Measurements from ENCODE around the gene NFE2L2. TPM values are rescaled to one million over a fixed set of nuclear protein-coding genes. Genes with fewer than 3 reads are reported as not detected.

The NFE2L2 gene
- total RNA-seq, 5 donors from 2014 or later (not counting 1 experiment from before 2014, with no cell fraction given) = 54.3 to 77.0 (median 73.8) TPM

DNA sequence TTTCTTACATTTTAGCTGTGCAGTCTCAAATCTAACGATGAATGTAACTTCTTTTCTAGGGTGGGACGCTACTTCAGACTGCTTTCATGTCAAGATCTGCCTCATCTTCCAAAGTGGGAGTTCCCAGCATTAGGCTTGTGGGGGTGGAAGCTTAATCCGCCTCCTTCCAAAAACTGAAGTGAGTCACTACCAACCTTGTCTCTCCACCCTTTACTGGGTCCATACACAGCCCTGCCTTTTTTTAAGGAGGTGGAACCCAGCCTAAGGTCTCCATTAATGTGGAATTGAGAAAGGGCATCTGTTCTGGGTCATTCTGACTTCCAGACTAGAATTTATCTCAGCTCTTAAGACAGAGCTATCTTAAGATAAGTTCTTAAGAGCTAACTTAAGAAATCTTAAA is 42.0 kb upstream of the NFE2L2 start:
- ATAC-seq (replicated peaks in 1 of 4) (no peak), DNase-seq (no peak)
- Mint-ChIP-seq H3K9me3 (no peaks in the 10 kb centered on the region), H3K27ac (peak overlapping the region in 1 of 2 donors; percentile 83), H3K36me3 (peaks cover 10% of the 10 kb centered on the region), H3K4me1 (peaks cover 26 to 46% (median 28%) of the 10 kb centered on the region in 3 donors), H3K27me3 (no peaks in the 10 kb centered on the region), H3K4me3 (no peak overlapping the region)
- Histone ChIP-seq H3K4me1 (ENCODE audit: control insufficient read depth in 1 of 2, extremely low read depth in 1 of 2, insufficient read depth in 2 of 2, low read length in 2 of 2) (peaks cover 10 to 22% of the 10 kb centered on the region in 2 experiments), H3K27me3 (replicated peaks in 1 of 2; ENCODE audit: control insufficient read depth in 2 of 2, extremely low read depth in 1 of 2, insufficient read depth in 2 of 2, low read length in 1 of 2) (no peaks in the 10 kb centered on the region), H3K4me3 (ENCODE audit: control insufficient read depth in 1 of 2, extremely low read depth in 1 of 2, low read length in 1 of 2) (no peak overlapping the region), H3K27ac (ENCODE audit: low read length) (no peak overlapping the region), H3K36me3 (ENCODE audit: control insufficient read depth in 2 of 2, extremely low read depth in 1 of 2, insufficient read depth in 1 of 2, low read length in 1 of 2) (no peaks in the 10 kb centered on the region), H3K9me3 (no peaks in the 10 kb centered on the region)
- ChIA-PET CTCF (interaction anchor here in 1 of 2 donors (0.6 to 1.0 kb wide), 2 partner anchors 131 to 140 kb away, joined by 3 to 4 read pairs; no protein-coding TSS in a partner anchor), POLR2A (interaction anchor here (0.6 to 1.2 kb wide), 3 partner anchors 10 to 1139 kb away, joined by 3 to 4 read pairs (median 3); no protein-coding TSS in a partner anchor)
- WGBS (ENCODE audit: insufficient coverage) = no CpG with 5 or more reads among the region's 3 CpGs

GRCh38 chr2:177303939-177304338 is 39.4 kb upstream of the NFE2L2 start:
- CTCF ChIA-PET = interaction anchor here in 1 of 2 donors (1.5 to 1.9 kb wide), 2 partner anchors 64 to 139 kb away, joined by 3 to 7 read pairs; no protein-coding TSS in a partner anchor
- no peak overlapping the region for H3K4me3 Mint-ChIP-seq
- no peak overlapping the region for H3K4me3 ChIP-seq (ENCODE audit: control insufficient read depth in 1 of 2, extremely low read depth in 1 of 2, low read length in 1 of 2)
- no peaks in the 10 kb centered on the region for H3K9me3 Mint-ChIP-seq
- H3K27ac ChIP-seq (ENCODE audit: low read length) = no peak overlapping the region
- ATAC-seq (replicated peaks in 1 of 4) = no peak
- no peaks in the 10 kb centered on the region for H3K36me3 ChIP-seq (ENCODE audit: control insufficient read depth in 2 of 2, extremely low read depth in 1 of 2, insufficient read depth in 1 of 2, low read length in 1 of 2)
- POLR2A ChIA-PET = no interaction called here
- no peak overlapping the region for H3K27ac Mint-ChIP-seq
- no peaks in the 10 kb centered on the region for H3K9me3 ChIP-seq
- DNase-seq = no peak
- peaks cover 10% of the 10 kb centered on the region for H3K36me3 Mint-ChIP-seq
- H3K27me3 Mint-ChIP-seq = no peaks in the 10 kb centered on the region
- H3K4me1 Mint-ChIP-seq = peaks cover 4 to 21% (median 9%) of the 10 kb centered on the region in 3 donors
- H3K27me3 ChIP-seq (replicated peaks in 1 of 2; ENCODE audit: control insufficient read depth in 2 of 2, extremely low read depth in 1 of 2, insufficient read depth in 2 of 2, low read length in 1 of 2) = no peaks in the 10 kb centered on the region
- peaks cover 0 to 2% of the 10 kb centered on the region in 2 experiments for H3K4me1 ChIP-seq (ENCODE audit: control insufficient read depth in 1 of 2, extremely low read depth in 1 of 2, insufficient read depth in 2 of 2, low read length in 2 of 2)

DNA sequence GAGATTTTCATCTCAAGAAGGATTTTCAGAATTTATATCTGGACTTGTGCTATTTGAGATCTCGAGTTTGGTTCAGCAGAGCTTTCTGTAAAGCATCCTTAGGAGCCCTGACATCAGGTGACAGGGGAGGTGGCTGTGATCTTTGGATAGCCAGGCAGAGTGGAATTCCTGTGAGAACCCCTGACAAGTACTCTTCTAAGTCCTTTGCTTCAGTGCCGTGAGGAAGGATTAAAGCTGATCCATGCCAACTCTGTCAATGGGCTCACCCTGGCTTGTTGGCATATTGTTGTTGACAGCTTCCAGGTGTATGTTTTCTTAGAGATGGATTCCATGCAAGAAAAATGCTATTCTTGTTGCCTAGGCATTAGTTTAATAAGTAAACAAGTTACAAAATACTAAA is 38.0 kb upstream of the NFE2L2 start:
- ChIA-PET POLR2A (interaction anchor here in 1 of 2 donors (0.7 kb wide), 1 partner anchor 29 kb away, joined by 3 read pairs; no protein-coding TSS in a partner anchor), CTCF (interaction anchor here in 1 of 2 donors (0.9 kb wide), 1 partner anchor 138 kb away, joined by 4 read pairs; no protein-coding TSS in a partner anchor)
- H3K9me3 ChIP-seq = no peaks in the 10 kb centered on the region
- H3K27ac ChIP-seq (ENCODE audit: low read length) = no peak overlapping the region
- Mint-ChIP-seq H3K4me1 (peaks cover 0 to 9% (median 1%) of the 10 kb centered on the region in 3 donors), H3K27ac (no peak overlapping the region), H3K36me3 (peaks cover 10% of the 10 kb centered on the region), H3K9me3 (no peaks in the 10 kb centered on the region), H3K27me3 (no peaks in the 10 kb centered on the region), H3K4me3 (no peak overlapping the region)
- ATAC-seq (replicated peaks in 1 of 4) (no peak), DNase-seq (no peak)
- no peaks in the 10 kb centered on the region for H3K4me1 ChIP-seq (ENCODE audit: control insufficient read depth in 1 of 2, extremely low read depth in 1 of 2, insufficient read depth in 2 of 2, low read length in 2 of 2)
- no peak overlapping the region for H3K4me3 ChIP-seq (ENCODE audit: control insufficient read depth in 1 of 2, extremely low read depth in 1 of 2, low read length in 1 of 2)
- 50% methylated on average over 2 of the region's 2 CpGs for WGBS (ENCODE audit: insufficient coverage)
- H3K27me3 ChIP-seq (replicated peaks in 1 of 2; ENCODE audit: control insufficient read depth in 2 of 2, extremely low read depth in 1 of 2, insufficient read depth in 2 of 2, low read length in 1 of 2) = no peaks in the 10 kb centered on the region
- H3K36me3 ChIP-seq (ENCODE audit: control insufficient read depth in 2 of 2, extremely low read depth in 1 of 2, insufficient read depth in 1 of 2, low read length in 1 of 2) = no peaks in the 10 kb centered on the region

DNA sequence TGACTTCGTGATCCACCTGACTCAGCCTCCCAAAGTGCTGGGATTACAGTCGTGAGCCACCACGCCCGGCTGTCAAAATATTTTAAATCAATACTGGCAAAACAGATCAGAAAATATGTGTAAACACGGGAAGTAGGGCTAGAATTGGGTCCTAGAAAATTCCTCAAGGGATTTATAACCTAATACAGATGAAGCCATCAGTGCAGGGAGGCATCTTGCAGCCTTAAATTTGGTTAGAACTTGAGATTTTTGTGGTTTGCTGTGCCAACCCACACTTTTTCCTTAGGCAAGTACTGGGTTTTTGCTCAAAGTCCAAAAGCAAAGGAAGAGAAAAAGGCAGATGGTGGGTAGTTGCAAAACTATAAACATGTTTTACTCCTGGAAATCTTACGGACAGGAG is 33.7 kb upstream of the NFE2L2 start:
- Mint-ChIP-seq H3K9me3 (no peaks in the 10 kb centered on the region), H3K4me1 (peaks cover 5 to 9% (median 8%) of the 10 kb centered on the region in 3 donors)
- CTCF ChIA-PET = interaction anchor here in 1 of 2 donors (0.6 to 1.2 kb wide), 2 partner anchors 133 to 149 kb away, joined by 4 read pairs; no protein-coding TSS in a partner anchor

DNA sequence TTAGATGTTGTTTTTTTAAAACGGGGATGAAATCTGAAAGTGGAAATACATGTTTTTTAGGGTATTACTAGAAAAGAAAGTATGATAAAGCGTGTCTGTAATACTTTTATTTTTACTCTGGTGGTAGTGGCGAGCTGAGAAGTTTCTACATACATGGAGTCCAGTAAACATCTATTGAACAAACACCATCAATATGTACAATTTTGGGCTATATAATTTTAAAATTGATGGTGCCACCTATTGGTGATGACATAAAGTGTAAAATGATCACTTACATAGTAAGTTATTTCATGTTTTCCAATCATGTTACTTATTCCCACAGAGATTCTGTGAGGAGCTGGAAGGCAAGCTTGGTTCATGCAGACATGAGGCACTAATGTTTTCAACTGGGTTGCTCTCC is 31.5 kb upstream of the NFE2L2 start:
- H3K27me3 Mint-ChIP-seq = no peaks in the 10 kb centered on the region
- H3K27ac Mint-ChIP-seq = no peak overlapping the region
- Histone ChIP-seq H3K36me3 (ENCODE audit: control insufficient read depth in 2 of 2, extremely low read depth in 1 of 2, insufficient read depth in 1 of 2, low read length in 1 of 2) (no peaks in the 10 kb centered on the region), H3K4me1 (ENCODE audit: control insufficient read depth in 1 of 2, extremely low read depth in 1 of 2, insufficient read depth in 2 of 2, low read length in 2 of 2) (peaks cover 0 to 6% of the 10 kb centered on the region in 2 experiments), H3K4me3 (ENCODE audit: control insufficient read depth in 1 of 2, extremely low read depth in 1 of 2, low read length in 1 of 2) (no peak overlapping the region), H3K27ac (ENCODE audit: low read length) (no peak overlapping the region), H3K9me3 (no peaks in the 10 kb centered on the region), H3K27me3 (replicated peaks in 1 of 2; ENCODE audit: control insufficient read depth in 2 of 2, extremely low read depth in 1 of 2, insufficient read depth in 2 of 2, low read length in 1 of 2) (no peaks in the 10 kb centered on the region)
- ATAC-seq (replicated peaks in 1 of 4) (peak; percentile 50 to 59 (median 58)), DNase-seq (peak in 1 of 35 experiments; percentile 64)
- ChIA-PET POLR2A (interaction anchor here (0.6 to 1.6 kb wide), 4 partner anchors 11 to 84 kb away, joined by 3 to 10 read pairs (median 3); partner anchors contain the start of gene NFE2L2 (in 1 of the 2)), CTCF (interaction anchor here (0.8 to 5.0 kb wide), 19 partner anchors 13 to 133 kb away, joined by 3 to 55 read pairs (median 4); partner anchors contain the start of gene NFE2L2 (in 1 of the 2))
- no CpG with 5 or more reads among the region's 3 CpGs for WGBS (ENCODE audit: insufficient coverage)
- no peak overlapping the region for H3K4me3 Mint-ChIP-seq
- H3K36me3 Mint-ChIP-seq = no peaks in the 10 kb centered on the region
- peaks cover 13 to 18% (median 15%) of the 10 kb centered on the region in 3 donors for H3K4me1 Mint-ChIP-seq
- H3K9me3 Mint-ChIP-seq = no peaks in the 10 kb centered on the region

More for the DNA sequence above, 33.7 kb upstream of the NFE2L2 start:
- H3K36me3 ChIP-seq (ENCODE audit: control insufficient read depth in 2 of 2, extremely low read depth in 1 of 2, insufficient read depth in 1 of 2, low read length in 1 of 2) = no peaks in the 10 kb centered on the region
- Mint-ChIP-seq H3K36me3 (peaks cover 10% of the 10 kb centered on the region), H3K4me3 (no peak overlapping the region), H3K27me3 (no peaks in the 10 kb centered on the region), H3K27ac (no peak overlapping the region)
- H3K27me3 ChIP-seq (replicated peaks in 1 of 2; ENCODE audit: control insufficient read depth in 2 of 2, extremely low read depth in 1 of 2, insufficient read depth in 2 of 2, low read length in 1 of 2) = no peaks in the 10 kb centered on the region
- POLR2A ChIA-PET = interaction anchor here in 1 of 2 donors (0.5 to 0.6 kb wide), 2 partner anchors 73 to 460 kb away, joined by 3 to 6 read pairs; no protein-coding TSS in a partner anchor
- H3K27ac ChIP-seq (ENCODE audit: low read length) = no peak overlapping the region
- no peak overlapping the region for H3K4me3 ChIP-seq (ENCODE audit: control insufficient read depth in 1 of 2, extremely low read depth in 1 of 2, low read length in 1 of 2)
- H3K9me3 ChIP-seq = no peaks in the 10 kb centered on the region
- no peak for DNase-seq
- ATAC-seq (replicated peaks in 1 of 4) = no peak
- WGBS (ENCODE audit: insufficient coverage) = 100% methylated on average over 1 of the region's 6 CpGs
- no peaks in the 10 kb centered on the region for H3K4me1 ChIP-seq (ENCODE audit: control insufficient read depth in 1 of 2, extremely low read depth in 1 of 2, insufficient read depth in 2 of 2, low read length in 2 of 2)

GRCh38 chr2:177295484-177295883 is 31.0 kb upstream of the NFE2L2 start:
- 100% methylated on average over 1 of the region's 3 CpGs for WGBS (ENCODE audit: insufficient coverage)
- no peaks in the 10 kb centered on the region for H3K9me3 Mint-ChIP-seq
- H3K27ac Mint-ChIP-seq = no peak overlapping the region
- Histone ChIP-seq H3K27ac (ENCODE audit: low read length) (no peak overlapping the region), H3K4me1 (ENCODE audit: control insufficient read depth in 1 of 2, extremely low read depth in 1 of 2, insufficient read depth in 2 of 2, low read length in 2 of 2) (peaks cover 4 to 9% of the 10 kb centered on the region in 2 experiments), H3K4me3 (ENCODE audit: control insufficient read depth in 1 of 2, extremely low read depth in 1 of 2, low read length in 1 of 2) (no peak overlapping the region), H3K36me3 (ENCODE audit: control insufficient read depth in 2 of 2, extremely low read depth in 1 of 2, insufficient read depth in 1 of 2, low read length in 1 of 2) (no peaks in the 10 kb centered on the region), H3K9me3 (no peaks in the 10 kb centered on the region), H3K27me3 (replicated peaks in 1 of 2; ENCODE audit: control insufficient read depth in 2 of 2, extremely low read depth in 1 of 2, insufficient read depth in 2 of 2, low read length in 1 of 2) (no peaks in the 10 kb centered on the region)
- no peak for ATAC-seq (replicated peaks in 1 of 4)
- ChIA-PET CTCF (interaction anchor here (0.8 to 5.0 kb wide), 15 partner anchors 13 to 132 kb away, joined by 3 to 55 read pairs (median 4); partner anchors contain the start of gene NFE2L2 (in 1 of the 2)), POLR2A (interaction anchor here (0.7 to 1.6 kb wide), 3 partner anchors 30 to 121 kb away, joined by 3 to 10 read pairs (median 8); partner anchors contain the start of gene NFE2L2 (in 1 of the 2))
- H3K36me3 Mint-ChIP-seq = no peaks in the 10 kb centered on the region
- peaks cover 17 to 23% (median 19%) of the 10 kb centered on the region in 3 donors for H3K4me1 Mint-ChIP-seq
- no peaks in the 10 kb centered on the region for H3K27me3 Mint-ChIP-seq
- DNase-seq = no peak
- no peak overlapping the region for H3K4me3 Mint-ChIP-seq
